ENCODE measurements around the gene DIP2C. TPM values are rescaled to one million over a fixed set of nuclear protein-coding genes. Genes with fewer than 3 reads are reported as not detected.

DIP2C gene
- total RNA-seq, 4 donors from 2014 or later, result 8.4 to 22.7 (median 16.8) TPM

DNA sequence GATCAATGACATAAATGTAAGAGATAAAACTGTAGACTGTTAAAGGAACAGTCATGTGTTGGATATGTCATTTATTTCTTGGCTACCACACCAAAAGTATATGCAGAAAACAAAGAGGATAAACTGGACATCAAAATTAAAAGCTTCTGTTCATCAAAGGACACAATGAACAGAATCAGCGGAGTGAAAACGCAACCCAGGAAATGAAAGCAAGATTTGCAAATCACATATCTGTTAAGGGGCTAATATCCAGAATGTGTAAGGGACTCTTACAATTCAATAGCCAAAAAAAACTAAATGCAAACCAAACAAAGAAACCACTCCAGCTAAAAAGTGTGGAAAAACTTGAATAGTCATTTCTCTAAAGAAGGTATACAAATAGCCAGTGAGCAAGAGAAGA, 390.0 kb downstream of the DIP2C start:
- Histone ChIP-seq H3K36me3 (peaks cover 0 to 4% (median 0%) of the 10 kb centered on the region in 3 donors), H3K4me1 (no peaks in the 10 kb centered on the region), H3K9me3 (no peaks in the 10 kb centered on the region), H3K4me3 (no peak overlapping the region), H3K27ac (peak overlapping the region in 1 of 4 donors; percentile 60), H3K27me3 (no peaks in the 10 kb centered on the region)
- DNase-seq, result no peak
- TF ChIP-seq CTCF (IDR thresholded peaks at IDR 0.05) (no peak), POLR2A (IDR thresholded peaks at IDR 0.05) (no peak)

- no peak for DNase-seq
- Histone ChIP-seq H3K36me3 (peaks cover 0 to 4% (median 0%) of the 10 kb centered on the region in 3 donors), H3K4me1 (no peaks in the 10 kb centered on the region), H3K27ac (peak overlapping the region in 1 of 4 donors; percentile 44), H3K4me3 (no peak overlapping the region), H3K9me3 (no peaks in the 10 kb centered on the region), H3K27me3 (no peaks in the 10 kb centered on the region)
- TF ChIP-seq CTCF (IDR thresholded peaks at IDR 0.05) (no peak), POLR2A (IDR thresholded peaks at IDR 0.05) (no peak)
Observed at GRCh38 chr10:298033-298432, 391.4 kb downstream of the DIP2C start.

DNA sequence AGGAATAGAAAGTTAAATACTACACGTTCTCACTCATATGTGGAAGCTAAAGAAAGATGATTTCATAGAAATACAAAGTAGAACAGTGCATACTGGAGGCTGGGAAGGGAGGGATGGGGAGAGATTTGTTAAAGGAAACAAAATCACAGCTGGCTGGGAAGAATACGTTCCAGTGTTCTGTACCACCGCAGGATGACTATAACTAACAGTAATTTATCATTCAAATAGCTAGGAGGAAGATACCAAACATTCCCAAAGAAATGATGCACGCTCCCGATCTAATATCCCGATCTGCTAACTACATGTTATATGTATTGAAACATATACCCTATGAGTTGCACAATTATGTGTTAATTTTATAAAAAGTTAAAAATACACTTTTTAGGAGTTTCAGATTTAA, 391.9 kb downstream of the DIP2C start:
- Histone ChIP-seq H3K4me3 (no peak overlapping the region), H3K4me1 (no peaks in the 10 kb centered on the region), H3K27me3 (no peaks in the 10 kb centered on the region), H3K27ac (peak overlapping the region in 2 of 4 donors; percentile 25 to 44), H3K36me3 (peaks cover 0 to under 1% (median 0%) of the 10 kb centered on the region in 3 donors), H3K9me3 (no peaks in the 10 kb centered on the region)
- DNase-seq, result no peak
- TF ChIP-seq POLR2A (IDR thresholded peaks at IDR 0.05), result no peak
- TF ChIP-seq CTCF (IDR thresholded peaks at IDR 0.05), result no peak

DNA sequence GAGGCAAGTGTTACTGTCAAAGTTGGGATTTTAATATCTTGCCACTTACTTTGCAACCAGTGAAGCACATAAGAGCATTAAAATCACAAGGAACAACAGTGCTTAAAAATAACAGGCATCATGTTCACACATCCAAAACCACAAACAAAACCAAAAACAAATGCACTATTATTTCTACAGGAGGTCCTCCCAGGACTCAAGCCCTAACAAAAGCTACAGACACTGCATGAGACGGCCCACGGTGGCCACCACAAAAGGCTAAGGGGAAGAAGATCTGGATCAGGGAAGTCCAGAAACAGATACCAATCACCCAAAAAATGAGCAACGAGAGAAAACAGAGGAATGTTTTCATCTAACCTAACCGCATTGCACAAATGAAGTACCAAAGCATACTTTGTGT, 395.8 kb downstream of the DIP2C start:
- Histone ChIP-seq H3K27me3 (no peaks in the 10 kb centered on the region), H3K4me1 (no peaks in the 10 kb centered on the region), H3K36me3 (peaks cover 0 to 21% (median 0%) of the 10 kb centered on the region in 3 donors), H3K4me3 (no peak overlapping the region), H3K9me3 (no peaks in the 10 kb centered on the region), H3K27ac (no peak overlapping the region)
- no peak for TF ChIP-seq CTCF (IDR thresholded peaks at IDR 0.05)
- no peak for TF ChIP-seq POLR2A (IDR thresholded peaks at IDR 0.05)
- DNase-seq, result no peak

GRCh38 chr10:290026-290725, 399.3 kb downstream of the DIP2C start:
- H3K36me3 ChIP-seq, result peaks cover 0 to 30% (median 0%) of the 10 kb centered on the region in 3 donors
- TF ChIP-seq CTCF (IDR thresholded peaks at IDR 0.05), result no peak
- no peak for TF ChIP-seq POLR2A (IDR thresholded peaks at IDR 0.05)

More at GRCh38 chr10:290026-290725, 399.3 kb downstream of the DIP2C start:
- Histone ChIP-seq H3K9me3 (no peaks in the 10 kb centered on the region), H3K4me3 (no peak overlapping the region), H3K27me3 (no peaks in the 10 kb centered on the region), H3K27ac (no peak overlapping the region), H3K4me1 (no peaks in the 10 kb centered on the region)
- DNase-seq, result no peak
